ENCODE results near the gene MAGIX.

MAGIX gene

DNA sequence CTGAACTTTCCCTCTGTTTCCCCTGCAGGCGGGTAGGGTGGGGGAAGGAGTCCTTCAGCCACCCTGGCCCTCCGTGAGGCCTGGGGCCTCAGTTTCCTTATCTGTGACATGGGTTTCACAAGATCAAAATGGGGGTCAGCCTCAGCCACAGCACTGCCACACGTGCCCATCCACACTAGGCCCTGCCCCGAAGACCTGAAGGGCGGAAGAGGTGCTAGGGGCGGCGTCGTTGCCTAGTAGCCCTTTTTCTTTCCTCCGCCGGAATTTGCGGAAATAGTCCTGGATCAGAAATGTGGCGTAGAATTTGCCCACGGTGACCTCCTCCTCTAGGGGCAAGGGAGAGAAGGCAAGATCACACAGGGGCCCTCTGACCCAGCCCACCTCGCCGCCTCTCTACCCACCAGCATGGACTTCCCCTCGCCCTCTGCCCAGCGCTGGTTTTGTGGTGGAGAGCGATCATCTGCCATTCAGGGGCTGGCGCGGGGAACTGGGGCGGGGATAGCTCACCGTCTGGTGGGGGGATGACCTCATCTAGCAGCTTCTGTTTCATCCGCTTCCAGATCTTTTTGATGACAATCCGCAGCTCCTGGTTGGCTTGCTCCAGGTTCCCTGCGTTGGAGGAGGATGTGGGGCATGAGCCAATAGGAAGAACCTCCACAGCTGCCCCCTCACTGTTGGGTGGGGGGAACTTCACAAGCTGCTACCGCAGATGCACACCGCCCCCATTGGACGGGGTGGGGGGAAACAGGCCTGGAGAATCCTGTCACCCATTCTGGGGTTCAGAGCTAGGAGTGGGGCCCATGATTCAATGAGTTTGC is 47.1 kb downstream of the MAGIX start:
- no peak for DNase-seq

DNA sequence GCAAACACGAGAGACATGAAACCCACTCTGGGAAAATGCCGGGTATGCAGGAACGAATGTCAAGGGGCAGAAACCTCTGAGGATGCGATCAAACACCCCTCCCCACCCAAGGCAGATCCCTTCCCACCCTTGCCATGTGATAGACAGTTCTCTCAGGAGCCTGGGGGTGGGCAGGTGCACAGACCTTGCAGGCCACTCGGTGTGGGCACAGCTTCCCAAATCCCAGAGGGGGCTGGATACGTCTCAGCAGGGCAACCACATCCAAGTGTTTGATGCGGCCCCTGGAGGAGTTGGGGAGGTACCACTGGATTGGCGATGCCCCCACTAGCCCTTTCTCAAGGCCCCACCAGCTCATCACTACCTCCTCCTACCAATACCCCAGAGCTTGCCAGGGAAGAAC is 47.8 kb downstream of the MAGIX start:
- no peak for DNase-seq

DNA sequence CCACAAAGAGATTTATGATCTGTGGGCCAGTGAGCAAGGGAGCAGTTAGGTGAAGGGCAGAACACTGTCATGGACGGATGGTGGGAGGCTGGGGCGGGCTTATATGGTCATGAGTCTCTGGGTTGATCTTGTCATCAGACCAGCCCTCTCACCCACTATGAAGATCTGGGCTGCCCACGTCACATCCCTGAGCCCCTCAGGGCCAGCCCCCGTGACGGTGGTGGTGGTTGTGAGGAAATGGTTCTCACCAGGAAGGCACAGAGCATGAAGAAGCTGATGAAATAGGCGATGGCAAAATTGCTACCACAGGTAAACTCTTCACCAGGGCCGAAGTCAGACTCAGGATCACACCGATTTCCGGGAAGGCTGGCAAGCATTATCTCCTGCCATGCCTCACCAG is 48.5 kb downstream of the MAGIX start:
- no peak for DNase-seq

DNA sequence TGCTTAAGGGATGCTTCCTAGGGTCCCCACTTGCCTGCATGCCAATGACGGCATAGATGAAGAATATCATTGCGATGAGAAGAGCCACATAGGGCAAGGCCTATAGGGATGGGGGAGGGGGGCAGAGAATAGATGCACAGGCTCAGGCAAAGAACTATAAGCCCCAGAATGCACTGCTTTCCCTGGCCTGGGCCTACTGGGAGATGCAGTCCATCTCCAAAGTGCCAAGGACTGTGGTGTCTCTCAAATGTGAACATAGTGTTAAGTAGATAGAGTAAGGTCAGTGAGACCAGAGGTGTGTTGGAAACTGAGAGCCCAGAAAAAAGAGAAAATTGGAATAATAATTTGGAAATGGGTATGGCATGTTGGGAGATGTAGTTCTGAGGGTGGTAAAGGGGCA is 49.7 kb downstream of the MAGIX start:
- no peak for DNase-seq

DNA sequence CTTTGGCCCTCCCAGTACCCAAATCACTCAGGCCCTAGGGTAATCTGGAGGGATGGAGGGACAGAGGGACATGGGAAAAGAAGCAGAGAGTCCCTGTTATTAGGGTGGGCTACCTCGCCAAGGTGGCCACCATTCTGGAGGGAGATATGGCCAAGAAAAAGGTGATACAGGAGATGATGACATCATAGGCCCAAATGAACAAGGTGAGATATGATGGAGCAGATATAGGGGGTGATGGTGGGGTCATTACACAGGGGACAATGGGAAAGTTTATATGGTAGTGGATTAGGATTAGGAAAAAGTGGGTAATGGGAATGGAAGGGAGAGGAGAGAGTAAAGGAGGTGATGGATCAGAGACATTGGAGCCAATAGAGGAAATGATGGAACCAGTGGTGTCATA is 50.3 kb downstream of the MAGIX start:
- no peak for DNase-seq

DNA sequence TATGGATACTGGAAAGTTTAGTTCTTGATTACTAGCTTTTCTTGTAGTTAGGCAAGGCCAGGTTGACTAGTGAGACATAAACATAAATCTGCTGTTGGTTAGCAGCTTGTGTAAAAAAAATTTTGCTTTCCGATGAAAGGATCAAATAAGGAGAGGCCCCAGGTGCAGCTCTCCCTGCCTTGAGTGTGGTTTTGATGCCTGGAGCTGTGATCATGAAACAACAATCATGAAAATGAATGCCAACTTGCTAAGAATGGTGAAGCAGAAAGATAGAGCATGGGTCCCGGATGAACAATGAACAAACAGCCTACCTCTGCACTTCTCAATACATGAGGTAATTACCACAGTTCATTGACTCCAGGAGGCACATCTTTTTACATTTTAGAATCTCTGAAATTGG is 51.9 kb downstream of the MAGIX start:
- DNase-seq: no peak

DNA sequence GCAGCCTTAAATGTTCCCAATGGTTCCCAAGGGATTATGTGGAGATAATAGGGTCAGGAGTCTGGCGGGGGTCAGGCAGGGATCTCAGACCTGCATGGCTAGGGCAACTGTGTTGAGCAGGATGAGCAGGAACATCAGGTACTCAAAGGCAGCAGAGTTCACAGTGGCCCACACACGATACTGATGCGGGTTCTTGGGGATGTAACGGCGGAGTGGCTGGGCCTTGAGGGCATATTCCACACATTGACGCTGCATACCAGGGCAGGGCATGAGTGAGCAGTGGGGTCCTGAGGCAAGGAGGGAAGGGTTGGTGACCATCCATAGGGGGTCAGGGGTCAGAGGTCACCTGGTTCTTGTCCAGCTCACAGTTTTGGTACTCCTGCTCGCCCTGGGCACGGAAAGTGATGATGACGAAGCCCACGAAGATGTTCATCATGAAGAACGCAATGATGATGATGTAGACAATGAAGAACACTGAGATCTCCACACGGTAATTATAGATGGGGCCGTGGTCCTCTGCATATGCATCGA is 52.5 kb downstream of the MAGIX start:
- no peak for DNase-seq

Data from NCI-H1436 treated with DMSO at 0.1 percent for 48 hours (cell line).